ENCODE results near the gene WDR82. TPM values are rescaled to one million over a fixed set of nuclear protein-coding genes. Genes with fewer than 3 reads are reported as not detected.

Gene WDR82
- total RNA-seq, 1 donor from 2014 or later: 57.4 TPM

GRCh38 chr3:52226229-52226817 lies 52.1 kb downstream of the WDR82 start:
- no peaks in the 10 kb centered on the region for H3K27me3 ChIP-seq (ENCODE audit: insufficient read depth, low read length)
- no peak overlapping the region for H3K4me3 Mint-ChIP-seq (ENCODE audit: unreplicated experiment)
- H4K20me1 ChIP-seq (ENCODE audit: insufficient read depth, low read length): peaks cover 33% of the 10 kb centered on the region
- DNase-seq (ENCODE audit: low read depth) (no peak), FAIRE-seq (no peak)
- no peak overlapping the region for H2AFZ ChIP-seq (ENCODE audit: low read depth, low read length)
- TF ChIP-seq EZH2 (IDR thresholded peaks at IDR 0.05; ENCODE audit: insufficient read depth, low read length) (no peak), CTCF (IDR thresholded peaks at IDR 0.05; ENCODE audit: insufficient read depth, low read depth, low read length) (no peak)
- H3K4me3 ChIP-seq (ENCODE audit: insufficient read depth, low read depth, low read length): no peak overlapping the region
- H3K36me3 ChIP-seq (ENCODE audit: insufficient read depth, low read length): peaks cover 11% of the 10 kb centered on the region
- H3K27ac Mint-ChIP-seq (ENCODE audit: unreplicated experiment): peak overlapping the region; percentile 60
- no peak overlapping the region for H3K27ac ChIP-seq (ENCODE audit: low read depth, low read length)
- no peaks in the 10 kb centered on the region for H3K4me1 Mint-ChIP-seq (ENCODE audit: low read depth, unreplicated experiment)
- H3K79me2 ChIP-seq (ENCODE audit: insufficient read depth, low read length): no peaks in the 10 kb centered on the region
- peaks cover 9% of the 10 kb centered on the region for H3K27me3 Mint-ChIP-seq (ENCODE audit: low read depth, unreplicated experiment)
- H3K9me3 Mint-ChIP-seq (ENCODE audit: unreplicated experiment): peaks cover 6% of the 10 kb centered on the region
- H3K9me3 ChIP-seq (ENCODE audit: insufficient read depth, low read depth, low read length): no peaks in the 10 kb centered on the region
- H3K4me2 ChIP-seq (ENCODE audit: low read length): no peak overlapping the region
- no peaks in the 10 kb centered on the region for H3K4me1 ChIP-seq (ENCODE audit: insufficient read depth, low read length)
- peaks cover 14% of the 10 kb centered on the region for H3K36me3 Mint-ChIP-seq (ENCODE audit: low read depth, unreplicated experiment)
- no peak overlapping the region for H3K9ac ChIP-seq (ENCODE audit: low read length)

GRCh38 chr3:52225452-52226228 lies 52.8 kb downstream of the WDR82 start, which contains the start of gene TLR9:
Gene TLR9, minus strand, starts transcription at chr3:52225645. Its CDS starts 116 bp downstream, at chr3:52225529.
- Histone ChIP-seq H3K9me3 (ENCODE audit: insufficient read depth, low read depth, low read length) (no peaks in the 10 kb centered on the region), H3K27ac (ENCODE audit: low read depth, low read length) (no peak within 1 kb of the TSS), H3K36me3 (ENCODE audit: insufficient read depth, low read length) (peaks cover 7% of the 10 kb centered on the region), H3K27me3 (ENCODE audit: insufficient read depth, low read length) (no peaks in the 10 kb centered on the region), H4K20me1 (ENCODE audit: insufficient read depth, low read length) (peaks cover 26% of the 10 kb centered on the region), H3K79me2 (ENCODE audit: insufficient read depth, low read length) (no peaks in the 10 kb centered on the region), H3K4me2 (ENCODE audit: low read length) (no peak within 1 kb of the TSS), H3K4me3 (ENCODE audit: insufficient read depth, low read depth, low read length) (no peak within 1 kb of the TSS), H3K9ac (ENCODE audit: low read length) (no peak within 1 kb of the TSS), H2AFZ (ENCODE audit: low read depth, low read length) (no peak within 1 kb of the TSS), H3K4me1 (ENCODE audit: insufficient read depth, low read length) (peaks cover under 1% of the 10 kb centered on the region)
- FAIRE-seq (no peak), DNase-seq (ENCODE audit: low read depth) (no peak)
- Mint-ChIP-seq H3K27ac (ENCODE audit: unreplicated experiment) (peak within 1 kb of the TSS; percentile 60), H3K9me3 (ENCODE audit: unreplicated experiment) (peaks cover 6% of the 10 kb centered on the region), H3K36me3 (ENCODE audit: low read depth, unreplicated experiment) (peaks cover 14% of the 10 kb centered on the region), H3K27me3 (ENCODE audit: low read depth, unreplicated experiment) (peaks cover 9% of the 10 kb centered on the region), H3K4me3 (ENCODE audit: unreplicated experiment) (no peak within 1 kb of the TSS), H3K4me1 (ENCODE audit: low read depth, unreplicated experiment) (no peaks in the 10 kb centered on the region)
- TF ChIP-seq EZH2 (IDR thresholded peaks at IDR 0.05; ENCODE audit: insufficient read depth, low read length) (no peak), CTCF (IDR thresholded peaks at IDR 0.05; ENCODE audit: insufficient read depth, low read depth, low read length) (no peak)
